DOHH2 (cell line): ENCODE measurements around the gene BAD.

ENCODE experiments used
- H3F3A ChIP-seq: fragments of 200-600 bp; sonication (generic), shearing (Covaris generic); 2 replicates; pipeline ENCODE4 v1.6.0; 2016; ENCODE audit warnings: antibody characterized with exemption, mild to moderate bottlenecking; ENCODE audit not compliant: control insufficient read depth, insufficient read depth
- H3K27ac ChIP-seq: fragments of 200-600 bp; sonication (generic); 2 replicates; pipeline ENCODE4 v1.5.1; 2014; ENCODE audit warnings: low read depth, mild to moderate bottlenecking, low read length, moderate library complexity
- H3K27me3 ChIP-seq: fragments of 200-600 bp; sonication (generic); 2 replicates; pipeline ENCODE4 v1.6.1; 2014; ENCODE audit warnings: mild to moderate bottlenecking, low read length, mixed read lengths; ENCODE audit not compliant: control insufficient read depth
- H3K36me3 ChIP-seq: fragments of 200-600 bp; sonication (generic); 2 replicates; pipeline ENCODE4 v1.6.1; 2014; ENCODE audit warnings: mild to moderate bottlenecking, low read length, moderate library complexity, mixed read lengths; ENCODE audit not compliant: control insufficient read depth
- H3K4me1 ChIP-seq: fragments of 200-600 bp; sonication (generic); 2 replicates; pipeline ENCODE4 v1.6.1; 2014; ENCODE audit warnings: mild to moderate bottlenecking, low read length, mixed read lengths; ENCODE audit not compliant: control insufficient read depth
- H3K4me2 ChIP-seq: fragments of 200-600 bp; sonication (generic); 2 replicates; pipeline ENCODE4 v1.6.0; 2014; ENCODE audit warnings: mild to moderate bottlenecking, low read length, moderate library complexity
- H3K4me3 ChIP-seq: fragments of 200-600 bp; sonication (generic); 2 replicates; pipeline ENCODE4 v1.5.1; 2014; ENCODE audit warnings: mild to moderate bottlenecking, low read length, mixed read lengths
- H3K79me2 ChIP-seq: fragments of 200-600 bp; sonication (generic); 2 replicates; pipeline ENCODE4 v1.6.1; 2014; ENCODE audit warnings: mild to moderate bottlenecking, low read length, mixed read lengths; ENCODE audit not compliant: control insufficient read depth
- H3K9me2 ChIP-seq: fragments of 200-600 bp; sonication (generic); replicated peaks from 2 replicates; pipeline ENCODE4 v1.6.1; 2014; ENCODE audit warnings: mild to moderate bottlenecking, low read length, mixed read lengths; ENCODE audit not compliant: control insufficient read depth
- H3K9me3 ChIP-seq: fragments of 200-600 bp; sonication (generic); 2 replicates; pipeline ENCODE4 v1.6.1; 2014; ENCODE audit warnings: antibody characterized with exemption, low read length, mixed read lengths; ENCODE audit not compliant: control insufficient read depth, insufficient read depth
- H4K20me1 ChIP-seq: fragments of 200-600 bp; sonication (generic); 2 replicates; pipeline ENCODE4 v1.6.0; 2014; ENCODE audit warnings: low read depth, mild to moderate bottlenecking, antibody characterized with exemption, low read length, moderate library complexity; ENCODE audit not compliant: control insufficient read depth, insufficient read depth
- EZH2phosphoT487 ChIP-seq: fragments of 200-600 bp; sonication (generic); IDR thresholded peaks from 2 replicates; pipeline ENCODE4 v1.6.1; 2017; ENCODE audit warnings: borderline replicate concordance, mild to moderate bottlenecking, antibody characterized with exemption, low read length, moderate library complexity, mixed read lengths
- TF ChIP-seq, protein P1 (sequence below): fragments of 200-600 bp; sonication (generic); IDR thresholded peaks from one replicate; pipeline ENCODE4 v1.5.1; 2014; ENCODE audit warnings: antibody characterized with exemption, mild to moderate bottlenecking, low read depth, low read length; ENCODE audit not compliant: poor library complexity, severe bottlenecking

BAD gene

DNA sequence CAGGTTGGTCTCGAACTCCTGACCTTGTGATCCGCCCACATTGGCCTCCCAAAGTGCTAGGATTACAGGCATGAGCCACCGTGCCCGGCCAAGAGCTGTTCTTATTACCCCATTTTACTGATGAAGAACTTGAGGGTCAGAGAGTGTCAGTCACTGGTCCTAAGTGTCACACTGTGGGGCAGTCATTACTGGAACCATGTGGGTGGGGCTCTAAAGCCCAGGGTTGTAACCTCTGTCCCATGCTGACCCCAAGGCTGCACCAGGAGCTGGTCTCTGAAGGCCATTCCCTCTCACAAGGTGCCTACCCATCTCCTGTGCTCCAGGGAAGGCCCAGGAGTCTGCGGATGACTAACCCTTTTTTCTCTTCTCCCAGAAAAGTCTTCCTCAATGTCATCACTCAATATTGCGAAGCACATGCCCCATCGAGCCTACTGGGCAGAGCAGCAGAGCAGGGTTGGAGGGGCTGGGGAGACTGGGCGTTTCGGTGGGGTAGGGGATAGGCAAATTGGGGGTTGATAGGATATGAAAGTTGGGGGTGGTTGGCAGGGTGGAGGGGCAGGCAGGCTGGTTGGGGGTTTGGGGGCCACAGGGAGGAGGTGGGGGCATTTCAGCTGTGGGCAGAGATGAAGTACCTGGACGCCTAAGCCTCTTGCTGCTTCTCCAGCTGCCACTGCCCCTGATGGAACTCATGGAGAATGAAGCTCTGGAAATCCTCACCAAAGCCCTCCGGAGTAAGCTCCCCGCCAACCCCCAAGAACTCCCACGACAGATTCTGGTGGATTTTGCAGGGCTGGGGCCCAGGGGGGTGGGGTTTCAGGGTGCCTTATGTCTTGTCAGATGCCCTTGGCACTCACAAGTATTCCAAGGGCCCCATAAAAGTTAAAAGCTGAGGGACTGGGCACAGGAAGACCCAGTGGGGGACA is 18.9 kb upstream of the BAD start:
- no peak for TF ChIP-seq EZH2phosphoT487
- TF ChIP-seq, protein P1, sequence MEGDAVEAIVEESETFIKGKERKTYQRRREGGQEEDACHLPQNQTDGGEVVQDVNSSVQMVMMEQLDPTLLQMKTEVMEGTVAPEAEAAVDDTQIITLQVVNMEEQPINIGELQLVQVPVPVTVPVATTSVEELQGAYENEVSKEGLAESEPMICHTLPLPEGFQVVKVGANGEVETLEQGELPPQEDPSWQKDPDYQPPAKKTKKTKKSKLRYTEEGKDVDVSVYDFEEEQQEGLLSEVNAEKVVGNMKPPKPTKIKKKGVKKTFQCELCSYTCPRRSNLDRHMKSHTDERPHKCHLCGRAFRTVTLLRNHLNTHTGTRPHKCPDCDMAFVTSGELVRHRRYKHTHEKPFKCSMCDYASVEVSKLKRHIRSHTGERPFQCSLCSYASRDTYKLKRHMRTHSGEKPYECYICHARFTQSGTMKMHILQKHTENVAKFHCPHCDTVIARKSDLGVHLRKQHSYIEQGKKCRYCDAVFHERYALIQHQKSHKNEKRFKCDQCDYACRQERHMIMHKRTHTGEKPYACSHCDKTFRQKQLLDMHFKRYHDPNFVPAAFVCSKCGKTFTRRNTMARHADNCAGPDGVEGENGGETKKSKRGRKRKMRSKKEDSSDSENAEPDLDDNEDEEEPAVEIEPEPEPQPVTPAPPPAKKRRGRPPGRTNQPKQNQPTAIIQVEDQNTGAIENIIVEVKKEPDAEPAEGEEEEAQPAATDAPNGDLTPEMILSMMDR, result no peak
- Histone ChIP-seq H4K20me1 (no peaks in the 10 kb centered on the region), H3K4me3 (peak overlapping the region; percentile 86; the same call in 1 of the 2 replicates), H3K79me2 (peaks cover 27% of the 10 kb centered on the region), H3K4me2 (peak overlapping the region; percentile 89; the same call in 1 of the 2 replicates), H3K27me3 (peaks cover 25% of the 10 kb centered on the region), H3K9me3 (no peaks in the 10 kb centered on the region), H3K4me1 (peaks cover 41% of the 10 kb centered on the region), H3K36me3 (peaks cover 26% of the 10 kb centered on the region), H3F3A (no peaks in the 10 kb centered on the region; the same call in 1 of the 2 replicates), H3K9me2 (no peaks in the 10 kb centered on the region), H3K27ac (no peak overlapping the region)

DNA sequence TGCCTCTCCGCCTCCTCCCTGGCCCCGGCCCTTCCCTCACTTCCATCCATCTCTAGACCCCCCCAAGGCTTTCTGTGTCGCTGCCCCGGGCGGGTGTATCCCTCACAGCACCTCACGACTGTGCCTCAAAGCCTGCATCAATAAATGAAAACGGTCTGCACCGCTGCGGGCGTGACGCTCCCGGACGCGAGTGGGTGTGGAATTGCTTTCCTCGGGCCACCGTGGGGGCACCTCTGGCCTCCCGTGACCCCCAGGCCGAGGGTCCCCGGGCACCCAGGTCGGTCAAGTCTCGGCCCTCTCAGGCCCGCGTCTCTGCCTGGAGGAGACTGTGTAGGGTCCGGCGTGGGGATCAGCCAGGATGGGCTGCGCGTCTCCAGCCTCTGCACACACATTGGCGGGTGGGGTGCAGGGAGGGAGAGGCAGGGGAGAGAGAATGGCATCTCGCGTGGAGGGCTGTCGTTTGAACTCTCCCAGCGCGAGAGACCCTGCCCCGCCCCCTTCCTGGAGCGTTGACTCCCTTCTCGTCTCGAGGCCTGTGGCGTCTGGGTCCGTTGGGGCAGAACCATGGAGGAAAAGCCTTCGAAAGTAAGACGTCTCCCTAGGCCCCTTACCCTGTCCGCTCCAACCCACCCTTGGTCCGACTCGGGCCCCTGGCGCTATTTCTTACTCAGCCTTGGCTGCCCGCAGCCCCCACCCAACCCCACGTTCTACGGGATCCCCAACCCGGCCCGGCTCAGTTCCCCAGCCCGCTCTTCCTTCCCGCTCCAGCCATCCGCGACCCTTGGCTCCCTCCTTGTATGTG is 15.6 kb upstream of the BAD start, which contains the start of gene CATSPERZ:
TSS of gene CATSPERZ (plus strand) at position 512 of the 802 bp plus-strand sequence. CDS start at position 565, 53 bp downstream.
- Histone ChIP-seq H3K4me1 (peaks cover 27% of the 10 kb centered on the region), H3K4me3 (peak within 1 kb of the TSS; percentile 60), H3K36me3 (peaks cover 4% of the 10 kb centered on the region; the same call in 1 of the 2 replicates), H3F3A (no peaks in the 10 kb centered on the region; the same call in 1 of the 2 replicates), H3K27me3 (peaks cover 58% of the 10 kb centered on the region), H3K79me2 (no peaks in the 10 kb centered on the region), H4K20me1 (no peaks in the 10 kb centered on the region), H3K4me2 (peak within 1 kb of the TSS; percentile 78), H3K27ac (no peak within 1 kb of the TSS), H3K9me2 (no peaks in the 10 kb centered on the region), H3K9me3 (no peaks in the 10 kb centered on the region)
- peak; percentile 89; the same call in 1 of the 2 replicates for TF ChIP-seq EZH2phosphoT487
- TF ChIP-seq, protein P1, result no peak

DNA sequence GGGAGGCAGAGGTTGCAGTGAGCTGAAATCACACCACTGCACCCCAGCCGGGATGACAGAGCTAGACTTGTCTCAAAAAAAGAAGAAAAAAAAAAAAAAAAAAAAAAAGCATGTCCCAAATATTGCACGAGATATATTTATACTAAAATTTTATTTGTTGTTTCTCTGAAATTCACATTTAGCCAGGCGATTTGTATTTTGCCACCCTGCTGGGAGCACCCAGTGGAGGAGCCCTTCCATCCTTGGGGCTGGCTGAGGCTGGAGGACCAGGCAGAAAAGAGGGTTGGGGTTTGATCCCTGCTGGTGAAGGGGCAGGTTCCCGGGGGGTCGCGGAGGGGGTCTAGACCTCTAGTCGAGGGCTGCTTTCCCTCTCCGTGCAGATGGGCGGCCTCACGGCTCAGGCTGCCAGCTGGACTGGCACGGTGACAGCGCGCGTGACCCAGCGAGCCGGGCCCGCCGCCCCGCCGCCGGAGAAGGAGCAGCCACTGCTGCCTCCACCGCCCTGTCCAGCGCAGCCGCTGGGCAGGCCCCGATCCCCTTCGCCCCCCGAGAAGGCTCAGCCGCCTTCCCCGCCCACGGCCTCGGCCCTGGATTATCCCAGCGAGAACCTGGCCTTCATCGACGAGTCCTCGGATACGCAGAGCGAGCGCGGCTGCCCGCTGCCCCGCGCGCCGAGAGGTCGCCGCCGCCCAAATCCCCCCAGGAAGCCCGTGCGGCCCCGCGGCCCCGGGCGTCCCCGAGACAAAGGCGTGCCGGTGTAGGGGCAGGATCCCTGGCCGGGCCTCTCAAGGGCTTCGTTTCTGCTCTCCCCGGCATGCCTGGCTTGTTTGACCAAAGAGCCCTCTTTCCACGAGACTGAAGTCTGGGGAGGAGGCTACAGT is 14.7 kb upstream of the BAD start:
- Histone ChIP-seq H3F3A (no peaks in the 10 kb centered on the region; the same call in 1 of the 2 replicates), H3K27ac (no peak overlapping the region), H3K4me1 (peaks cover 26% of the 10 kb centered on the region), H3K4me2 (no peak overlapping the region), H4K20me1 (no peaks in the 10 kb centered on the region), H3K9me2 (no peaks in the 10 kb centered on the region), H3K9me3 (no peaks in the 10 kb centered on the region), H3K27me3 (peaks cover 64% of the 10 kb centered on the region), H3K4me3 (no peak overlapping the region), H3K36me3 (no peaks in the 10 kb centered on the region), H3K79me2 (no peaks in the 10 kb centered on the region)
- TF ChIP-seq EZH2phosphoT487, result no peak
- TF ChIP-seq, protein P1, result no peak
